EH (cell line): ENCODE results near the gene NDUFB3.

ENCODE experiments used
- DNase-seq: peaks from one replicate; pipeline ENCODE4 v3.0.0-alpha.2; 2015; ENCODE audit warnings: low read depth

Gene NDUFB3

DNA sequence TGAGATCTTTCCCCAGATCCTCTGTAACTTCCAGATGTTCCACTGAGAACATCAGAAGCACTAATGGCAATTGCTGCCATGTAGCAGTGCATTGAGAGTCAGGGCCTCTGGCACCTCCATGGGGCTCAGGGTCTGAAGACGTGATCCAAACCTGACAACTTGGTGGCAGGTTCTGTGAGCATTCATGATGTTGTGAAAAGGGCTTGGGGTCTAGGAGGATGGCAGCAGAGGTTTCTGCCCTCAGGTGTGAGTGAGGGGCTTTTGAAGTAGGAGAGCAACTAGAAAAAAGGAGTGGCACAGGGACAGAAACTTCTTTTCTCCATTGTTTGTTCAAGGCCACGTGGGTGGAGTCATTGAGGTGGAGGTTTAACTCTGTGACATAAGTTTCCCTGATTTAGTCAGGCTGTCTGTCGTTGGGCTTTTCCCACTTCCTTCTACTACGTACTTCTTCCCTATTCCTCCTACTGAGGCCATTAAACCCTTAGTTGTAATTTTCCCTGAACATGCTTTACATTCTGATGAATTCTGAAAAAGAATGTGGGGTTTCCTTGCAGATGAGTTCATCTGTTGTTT, 57.2 kb downstream of the NDUFB3 start:
- peak; percentile 93 for DNase-seq

DNA sequence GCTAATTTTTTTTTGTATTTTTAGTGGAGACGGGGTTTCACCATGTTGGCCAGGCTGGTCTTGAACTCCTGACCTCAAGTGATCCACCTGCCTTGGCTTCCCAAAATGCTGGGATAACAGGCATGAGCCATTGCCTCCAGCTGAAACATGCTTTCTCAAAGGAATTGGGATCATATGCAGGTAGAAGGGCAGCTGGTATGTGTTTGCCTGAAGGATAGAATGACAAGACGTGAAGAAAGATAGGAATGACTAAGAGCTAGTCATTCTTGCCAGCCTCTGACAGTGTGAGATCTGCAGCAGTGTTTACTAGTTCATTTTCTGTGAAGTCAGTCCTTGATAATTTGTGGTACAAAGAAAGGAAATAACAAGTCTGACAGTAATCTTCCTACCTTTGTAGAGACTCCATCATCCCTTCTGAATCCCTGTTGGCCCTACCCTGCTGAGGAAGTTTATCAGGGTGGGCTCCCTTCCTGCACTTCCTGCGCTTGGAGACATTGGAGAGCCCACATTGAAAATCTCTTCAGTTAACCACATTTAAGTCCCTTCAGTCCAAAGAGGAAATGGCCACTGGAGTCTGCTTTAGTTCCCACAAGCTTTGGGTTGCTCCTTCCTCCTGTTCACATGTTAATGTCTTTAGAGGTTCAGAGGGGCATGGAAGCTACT, 58.9 kb downstream of the NDUFB3 start:
- DNase-seq, result peak; percentile 85

GRCh38 chr2:201132518-201132917, 60.7 kb downstream of the NDUFB3 start:
- peak; percentile 19 for DNase-seq
